ENCODE measurements around the gene GHR.
A peak's percentile ranks its signal among the peaks of the same experiment; 100 is the strongest.
"Not testable (repeated sequence)": the region's sequence is repeated elsewhere in the genome, so short reads cannot be mapped to it uniquely, and the experiment has no call there.

GHR gene

GRCh38 chr5:42654645-42655044, 231.4 kb downstream of the GHR start:
- DNase-seq: no peak

- DNase-seq: no peak
Measured at GRCh38 chr5:42655982-42656650, 232.9 kb downstream of the GHR start.

GRCh38 chr5:42656651-42657015, 233.4 kb downstream of the GHR start:
- peak in 1 of 2 donors; percentile 3 for DNase-seq

GRCh38 chr5:42659869-42660268, 236.6 kb downstream of the GHR start:
- DNase-seq: not testable (repeated sequence)

- DNase-seq: no peak
Measured at GRCh38 chr5:42665857-42666256, 242.6 kb downstream of the GHR start.

- no peak for DNase-seq
Measured at GRCh38 chr5:42666869-42667268, 243.6 kb downstream of the GHR start.

GRCh38 chr5:42668254-42668653, 245.0 kb downstream of the GHR start:
- DNase-seq: no peak

GRCh38 chr5:42672925-42673324, 249.7 kb downstream of the GHR start:
- no peak for DNase-seq

GRCh38 chr5:42675602-42676001, 252.4 kb downstream of the GHR start:
- no peak for DNase-seq

- no peak for DNase-seq
Measured at GRCh38 chr5:42676362-42676761, 253.1 kb downstream of the GHR start.

GRCh38 chr5:42677156-42677842, 254.1 kb downstream of the GHR start:
- DNase-seq: no peak

GRCh38 chr5:42680046-42680445, 256.8 kb downstream of the GHR start:
- DNase-seq: no peak

- DNase-seq: not testable (repeated sequence)
Measured at GRCh38 chr5:42685078-42685477, 261.8 kb downstream of the GHR start.

- DNase-seq: no peak
Measured at GRCh38 chr5:42689391-42689790, 266.2 kb downstream of the GHR start.

GRCh38 chr5:42691413-42691937, 268.2 kb downstream of the GHR start:
- peak in 1 of 2 donors; percentile 8 for DNase-seq

GRCh38 chr5:42701351-42702059, 278.3 kb downstream of the GHR start:
- DNase-seq: no peak

- no peak for DNase-seq
Measured at GRCh38 chr5:42703238-42703637, 280.0 kb downstream of the GHR start.

- no peak for DNase-seq
Measured at GRCh38 chr5:42715785-42716184, 292.5 kb downstream of the GHR start.

GRCh38 chr5:42718591-42718990, 295.4 kb downstream of the GHR start:
- DNase-seq: no peak

- DNase-seq: no peak
Measured at GRCh38 chr5:42719034-42719433, 295.8 kb downstream of the GHR start.

- no peak for DNase-seq
Measured at GRCh38 chr5:42720251-42720650, 297.0 kb downstream of the GHR start.

GRCh38 chr5:42721484-42721883, 298.2 kb downstream of the GHR start:
- DNase-seq: no peak

GRCh38 chr5:42734531-42735058, 311.4 kb downstream of the GHR start:
- DNase-seq: not testable (repeated sequence)

GRCh38 chr5:42740920-42741319, 317.7 kb downstream of the GHR start:
- no peak for DNase-seq
